ENCODE measurements around the gene SLC22A17.

DNA sequence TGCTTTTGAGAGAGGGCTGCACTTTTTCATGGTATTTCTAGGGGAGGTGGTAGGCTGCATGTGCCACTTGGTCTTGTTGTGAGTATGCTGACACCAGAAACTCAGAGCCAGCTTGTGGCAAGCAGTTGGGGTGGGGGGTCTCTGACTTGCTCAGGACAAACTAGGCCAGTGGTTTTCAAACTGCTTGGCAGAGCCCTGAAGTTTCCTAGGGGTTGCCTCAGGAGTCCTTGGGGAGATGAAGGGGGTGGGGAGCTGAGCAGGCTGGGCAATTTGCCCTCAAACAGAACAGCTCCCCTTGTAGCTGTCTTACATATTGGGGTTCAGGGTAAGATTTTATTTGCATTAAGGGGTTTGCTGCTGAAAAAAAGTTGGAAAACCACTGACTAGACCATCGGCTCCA, 42.1 kb downstream of the SLC22A17 start:
- TF ChIP-seq, protein P1, sequence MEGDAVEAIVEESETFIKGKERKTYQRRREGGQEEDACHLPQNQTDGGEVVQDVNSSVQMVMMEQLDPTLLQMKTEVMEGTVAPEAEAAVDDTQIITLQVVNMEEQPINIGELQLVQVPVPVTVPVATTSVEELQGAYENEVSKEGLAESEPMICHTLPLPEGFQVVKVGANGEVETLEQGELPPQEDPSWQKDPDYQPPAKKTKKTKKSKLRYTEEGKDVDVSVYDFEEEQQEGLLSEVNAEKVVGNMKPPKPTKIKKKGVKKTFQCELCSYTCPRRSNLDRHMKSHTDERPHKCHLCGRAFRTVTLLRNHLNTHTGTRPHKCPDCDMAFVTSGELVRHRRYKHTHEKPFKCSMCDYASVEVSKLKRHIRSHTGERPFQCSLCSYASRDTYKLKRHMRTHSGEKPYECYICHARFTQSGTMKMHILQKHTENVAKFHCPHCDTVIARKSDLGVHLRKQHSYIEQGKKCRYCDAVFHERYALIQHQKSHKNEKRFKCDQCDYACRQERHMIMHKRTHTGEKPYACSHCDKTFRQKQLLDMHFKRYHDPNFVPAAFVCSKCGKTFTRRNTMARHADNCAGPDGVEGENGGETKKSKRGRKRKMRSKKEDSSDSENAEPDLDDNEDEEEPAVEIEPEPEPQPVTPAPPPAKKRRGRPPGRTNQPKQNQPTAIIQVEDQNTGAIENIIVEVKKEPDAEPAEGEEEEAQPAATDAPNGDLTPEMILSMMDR (IDR thresholded peaks at IDR 0.05): no peak
- no peak for TF ChIP-seq EP300 (IDR thresholded peaks at IDR 0.05)

Measured in ovary (tissue), 3 donors.